Breast epithelium (tissue), 3 donors: ENCODE data around the gene ESRRG.

ENCODE experiments used
- POLR2A ChIP-seq: fragments of 450-650 bp; IDR thresholded peaks from one replicate; pipeline ENCODE4 v1.6.1; 2016; ENCODE audit warnings: antibody characterized with exemption, mild to moderate bottlenecking, moderate library complexity
- TF ChIP-seq, protein P1 (sequence below), 3 donors: fragments of 450-650 bp; IDR thresholded peaks; one replicate each; pipeline ENCODE4 v1.5.1; 2016 to 2017; ENCODE audit warnings: antibody characterized with exemption in 3 of 3, mild to moderate bottlenecking in 3 of 3, moderate library complexity in 3 of 3

- TF ChIP-seq, protein P1, sequence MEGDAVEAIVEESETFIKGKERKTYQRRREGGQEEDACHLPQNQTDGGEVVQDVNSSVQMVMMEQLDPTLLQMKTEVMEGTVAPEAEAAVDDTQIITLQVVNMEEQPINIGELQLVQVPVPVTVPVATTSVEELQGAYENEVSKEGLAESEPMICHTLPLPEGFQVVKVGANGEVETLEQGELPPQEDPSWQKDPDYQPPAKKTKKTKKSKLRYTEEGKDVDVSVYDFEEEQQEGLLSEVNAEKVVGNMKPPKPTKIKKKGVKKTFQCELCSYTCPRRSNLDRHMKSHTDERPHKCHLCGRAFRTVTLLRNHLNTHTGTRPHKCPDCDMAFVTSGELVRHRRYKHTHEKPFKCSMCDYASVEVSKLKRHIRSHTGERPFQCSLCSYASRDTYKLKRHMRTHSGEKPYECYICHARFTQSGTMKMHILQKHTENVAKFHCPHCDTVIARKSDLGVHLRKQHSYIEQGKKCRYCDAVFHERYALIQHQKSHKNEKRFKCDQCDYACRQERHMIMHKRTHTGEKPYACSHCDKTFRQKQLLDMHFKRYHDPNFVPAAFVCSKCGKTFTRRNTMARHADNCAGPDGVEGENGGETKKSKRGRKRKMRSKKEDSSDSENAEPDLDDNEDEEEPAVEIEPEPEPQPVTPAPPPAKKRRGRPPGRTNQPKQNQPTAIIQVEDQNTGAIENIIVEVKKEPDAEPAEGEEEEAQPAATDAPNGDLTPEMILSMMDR (IDR thresholded peaks at IDR 0.05): no peak
- no peak for TF ChIP-seq POLR2A
These were observed 201.8 kb downstream of the ESRRG start for GRCh38 chr1:216521477-216521876.
